ENCODE measurements around the gene JPH2. TPM values are rescaled to one million over a fixed set of nuclear protein-coding genes. Genes with fewer than 3 reads are reported as not detected.

JPH2 gene
- total RNA-seq, 1 experiment from 2014 or later = 0.17 TPM

- RAD21 ChIA-PET (ENCODE audit: low non-redundant PET in 1 of 2, low total read pairs in 2 of 2, uncharacterized antibody in 2 of 2, unreplicated experiment in 2 of 2) = no interaction called here
- intact Hi-C loops (cut with micrococcal nuclease) = no loop called here
- Histone ChIP-seq H3K4me1 (ENCODE audit: control insufficient read depth in 1 of 2, insufficient read depth in 2 of 2, low read length in 2 of 2) (no peaks in the 10 kb centered on the region), H3K79me2 (ENCODE audit: insufficient read depth, low read length) (no peaks in the 10 kb centered on the region), H3K9me2 (ENCODE audit: insufficient read depth) (no peaks in the 10 kb centered on the region), H2AFZ (ENCODE audit: low read depth, low read length, poor library complexity, severe bottlenecking) (no peak overlapping the region), H3K4me2 (ENCODE audit: low read length) (no peak overlapping the region), H3K27ac (ENCODE audit: low read depth, low read length) (no peak overlapping the region), H3K9me3 (ENCODE audit: control insufficient read depth in 1 of 2, insufficient read depth in 1 of 2, low read depth in 1 of 2, low read length in 2 of 2) (no peaks in the 10 kb centered on the region), H3K36me3 (ENCODE audit: control insufficient read depth in 1 of 2, insufficient read depth in 2 of 2, low read length in 2 of 2) (no peaks in the 10 kb centered on the region), H4K20me1 (ENCODE audit: insufficient read depth) (no peaks in the 10 kb centered on the region), H3K9ac (ENCODE audit: low read length) (no peak overlapping the region), H3K27me3 (ENCODE audit: insufficient read depth, low read length) (no peaks in the 10 kb centered on the region), H3K4me3 (replicated peaks in 1 of 2; ENCODE audit: low read depth in 1 of 2, low read length in 2 of 2) (no peak overlapping the region)
- no TSS peak for BruUV-seq (replicated peaks)
- POLR2A ChIA-PET = no interaction called here
- TF ChIP-seq CEBPB (IDR thresholded peaks at IDR 0.05; ENCODE audit: low read depth) = no peak
- no peak for TF ChIP-seq JUND (IDR thresholded peaks at IDR 0.05)
- no peak for TF ChIP-seq ELF1 (IDR thresholded peaks at IDR 0.05; ENCODE audit: borderline replicate concordance, low read depth)
- no peak for TF ChIP-seq POLR2AphosphoS5 (IDR thresholded peaks at IDR 0.05; ENCODE audit: low read depth, low read length)
- DNase-seq (ENCODE audit: low read depth, low spot score) = no peak
- CTCF ChIA-PET = interaction anchor here (5.1 kb wide), 1 partner anchor 58 kb away, joined by 24 read pairs; no protein-coding TSS in a partner anchor
- no peak for ATAC-seq
These were observed 55.3 kb downstream of the JPH2 start for GRCh38 chr20:44131704-44132103.

GRCh38 chr20:44129911-44130718 lies 56.9 kb downstream of the JPH2 start:
- BruUV-seq (replicated peaks) = no TSS peak
- Histone ChIP-seq H3K9me3 (ENCODE audit: control insufficient read depth in 1 of 2, insufficient read depth in 1 of 2, low read depth in 1 of 2, low read length in 2 of 2) (no peaks in the 10 kb centered on the region), H2AFZ (ENCODE audit: low read depth, low read length, poor library complexity, severe bottlenecking) (no peak overlapping the region), H3K4me2 (ENCODE audit: low read length) (no peak overlapping the region), H3K27me3 (ENCODE audit: insufficient read depth, low read length) (no peaks in the 10 kb centered on the region), H3K9me2 (ENCODE audit: insufficient read depth) (no peaks in the 10 kb centered on the region), H4K20me1 (ENCODE audit: insufficient read depth) (no peaks in the 10 kb centered on the region), H3K9ac (ENCODE audit: low read length) (no peak overlapping the region), H3K79me2 (ENCODE audit: insufficient read depth, low read length) (no peaks in the 10 kb centered on the region), H3K4me1 (ENCODE audit: control insufficient read depth in 1 of 2, insufficient read depth in 2 of 2, low read length in 2 of 2) (no peaks in the 10 kb centered on the region), H3K27ac (ENCODE audit: low read depth, low read length) (no peak overlapping the region), H3K4me3 (replicated peaks in 1 of 2; ENCODE audit: low read depth in 1 of 2, low read length in 2 of 2) (no peak overlapping the region), H3K36me3 (ENCODE audit: control insufficient read depth in 1 of 2, insufficient read depth in 2 of 2, low read length in 2 of 2) (no peaks in the 10 kb centered on the region)
- intact Hi-C loops (cut with micrococcal nuclease) = no loop called here
- DNase-seq (ENCODE audit: low read depth, low spot score) (no peak), ATAC-seq (no peak)
- CTCF ChIA-PET = interaction anchor here (2.0 to 5.1 kb wide), 2 partner anchors 14 to 60 kb away, joined by 6 to 24 read pairs; no protein-coding TSS in a partner anchor
- POLR2A ChIA-PET = no interaction called here
- RAD21 ChIA-PET (ENCODE audit: low non-redundant PET in 1 of 2, low total read pairs in 2 of 2, uncharacterized antibody in 2 of 2, unreplicated experiment in 2 of 2) = no interaction called here
- no peak for TF ChIP-seq MAX (IDR thresholded peaks at IDR 0.05)
- TF ChIP-seq FOSL1 (IDR thresholded peaks at IDR 0.05; ENCODE audit: low read depth) = no peak
- TF ChIP-seq ZFX (IDR thresholded peaks at IDR 0.05) = no peak
- no peak for TF ChIP-seq POLR2AphosphoS5 (IDR thresholded peaks at IDR 0.05; ENCODE audit: low read depth, low read length)
- no peak for TF ChIP-seq EZH2phosphoT487 (IDR thresholded peaks at IDR 0.05; ENCODE audit: borderline replicate concordance)
- TF ChIP-seq REST (IDR thresholded peaks at IDR 0.05; ENCODE audit: low read depth) = no peak
- no peak for TF ChIP-seq RAD21 (IDR thresholded peaks at IDR 0.05; ENCODE audit: low read depth)
- TF ChIP-seq YY1 (IDR thresholded peaks at IDR 0.05; ENCODE audit: extremely low read depth, insufficient replicate concordance, low read depth, low read length) = no peak
- no peak for TF ChIP-seq SP1 (IDR thresholded peaks at IDR 0.05; ENCODE audit: low read depth)
- TF ChIP-seq TCF7L2 (IDR thresholded peaks at IDR 0.05; ENCODE audit: borderline replicate concordance, extremely low read depth, insufficient read depth, insufficient read length) = no peak
- no peak for TF ChIP-seq SIN3A (IDR thresholded peaks at IDR 0.05; ENCODE audit: low read depth)
- TF ChIP-seq SRF (IDR thresholded peaks at IDR 0.05; ENCODE audit: low read depth) = no peak
- no peak for TF ChIP-seq CEBPB (IDR thresholded peaks at IDR 0.05; ENCODE audit: low read depth)
- no peak for TF ChIP-seq EZH2 (IDR thresholded peaks at IDR 0.05)
- no peak for TF ChIP-seq EGR1 (IDR thresholded peaks at IDR 0.05; ENCODE audit: low read depth)
- no peak for TF ChIP-seq JUND (IDR thresholded peaks at IDR 0.05)
